ENCODE results near the gene CORIN.

DNA sequence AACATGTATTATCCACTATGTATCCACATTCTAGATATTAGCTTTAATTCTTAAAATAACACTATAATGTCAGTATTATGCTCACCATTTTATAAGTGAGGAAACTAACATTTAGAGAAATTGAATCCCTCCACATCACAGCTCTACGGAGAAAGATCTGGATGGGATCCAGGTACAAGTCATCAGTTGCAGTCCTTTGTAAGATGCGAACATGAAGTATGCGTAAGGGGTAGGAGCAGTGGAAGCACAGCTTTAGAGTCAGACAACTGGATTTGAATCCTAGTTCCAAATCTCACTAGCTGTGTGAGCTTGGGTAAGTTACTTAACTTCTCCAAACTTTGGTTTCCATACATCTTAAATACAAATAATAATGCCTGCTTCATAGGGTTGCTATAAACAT is 190.3 kb downstream of the CORIN start:
- TF ChIP-seq, protein P1, sequence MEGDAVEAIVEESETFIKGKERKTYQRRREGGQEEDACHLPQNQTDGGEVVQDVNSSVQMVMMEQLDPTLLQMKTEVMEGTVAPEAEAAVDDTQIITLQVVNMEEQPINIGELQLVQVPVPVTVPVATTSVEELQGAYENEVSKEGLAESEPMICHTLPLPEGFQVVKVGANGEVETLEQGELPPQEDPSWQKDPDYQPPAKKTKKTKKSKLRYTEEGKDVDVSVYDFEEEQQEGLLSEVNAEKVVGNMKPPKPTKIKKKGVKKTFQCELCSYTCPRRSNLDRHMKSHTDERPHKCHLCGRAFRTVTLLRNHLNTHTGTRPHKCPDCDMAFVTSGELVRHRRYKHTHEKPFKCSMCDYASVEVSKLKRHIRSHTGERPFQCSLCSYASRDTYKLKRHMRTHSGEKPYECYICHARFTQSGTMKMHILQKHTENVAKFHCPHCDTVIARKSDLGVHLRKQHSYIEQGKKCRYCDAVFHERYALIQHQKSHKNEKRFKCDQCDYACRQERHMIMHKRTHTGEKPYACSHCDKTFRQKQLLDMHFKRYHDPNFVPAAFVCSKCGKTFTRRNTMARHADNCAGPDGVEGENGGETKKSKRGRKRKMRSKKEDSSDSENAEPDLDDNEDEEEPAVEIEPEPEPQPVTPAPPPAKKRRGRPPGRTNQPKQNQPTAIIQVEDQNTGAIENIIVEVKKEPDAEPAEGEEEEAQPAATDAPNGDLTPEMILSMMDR (IDR thresholded peaks at IDR 0.05; ENCODE audit: low read length) = no peak
- TF ChIP-seq EZH2 (optimal IDR thresholded peaks at IDR 0.05; ENCODE audit: low read depth, low read length) = no peak

All from MM.1S (cell line).